Breast epithelium (tissue), 4 donors: ENCODE results near the gene FAM168A. TPM values are rescaled to one million over a fixed set of nuclear protein-coding genes. Genes with fewer than 3 reads are reported as not detected.

Source experiments
- DNase-seq, 2 donors: peaks; one replicate each; pipeline ENCODE4 v3.0.0-alpha.2; 2019; ENCODE audit warnings: low spot score in 2 of 2
- H3K27ac ChIP-seq, 2 donors: fragments of 200-600 bp; sonication (generic) in 1 of 2; one replicate each; pipeline ENCODE4 v1.5.1; 2016 to 2019; ENCODE audit warnings: mild to moderate bottlenecking in 1 of 2
- H3K27me3 ChIP-seq, 2 donors: fragments of 200-600 bp; sonication (generic) in 1 of 2; one replicate each; pipeline versions ENCODE4 v1.5.1 to v1.6.0; 2017 to 2019; ENCODE audit warnings: control low read depth in 1 of 2, mild to moderate bottlenecking in 1 of 2
- H3K36me3 ChIP-seq: fragments of 200-600 bp; one replicate; pipeline ENCODE4 v1.5.1; 2019
- H3K4me1 ChIP-seq, 2 donors: fragments of 200-600 bp; sonication (generic); one replicate each; pipeline ENCODE4 v1.5.1; 2016 to 2019; ENCODE audit warnings: control low read depth in 1 of 2
- H3K4me3 ChIP-seq, 3 donors: fragments of 200-600 bp; sonication (generic); 1 replicate in 2 of 3; 2 replicates in 1 of 3; pipeline ENCODE4 v1.5.1; 2016 to 2019; ENCODE audit warnings: mild to moderate bottlenecking in 3 of 3, moderate library complexity in 2 of 3
- H3K9me3 ChIP-seq, 2 donors: fragments of 200-600 bp; sonication (generic) in 1 of 2; one replicate each; pipeline ENCODE4 v1.5.1; 2016 to 2019; ENCODE audit warnings: control low read depth in 1 of 2
- CTCF ChIP-seq, 3 donors: fragments of 450-650 bp; IDR thresholded peaks; one replicate each; pipeline ENCODE4 v1.5.1; 2016 to 2017; ENCODE audit warnings: antibody characterized with exemption in 3 of 3, mild to moderate bottlenecking in 3 of 3, moderate library complexity in 3 of 3
- POLR2A ChIP-seq: fragments of 450-650 bp; IDR thresholded peaks from one replicate; pipeline ENCODE4 v1.6.1; 2016; ENCODE audit warnings: antibody characterized with exemption, mild to moderate bottlenecking, moderate library complexity
- POLR2AphosphoS5 ChIP-seq, 3 donors: sonication (generic); formaldehyde crosslinking; IDR thresholded peaks; one replicate each; pipeline ENCODE4 v1.6.1; 2017; ENCODE audit warnings: antibody characterized with exemption in 3 of 3
- intact Hi-C: fragments of 100-400 bp; cut with DNase I; formaldehyde crosslinking; loops from one replicate; pipeline ENCODE4 v1.15.1; 2023; ENCODE audit warnings: low total_unique reads
- total RNA-seq, 3 donors: library from RNA; depleted of rRNA; stranded (reverse); fragments of >200 nt; gene quantifications; one replicate each; pipeline ENCODE4 v1.1.0, GENCODE V29; 2016

The FAM168A gene
- total RNA-seq, 3 donors from 2014 or later: 26.5 to 41.9 (median 28.8) TPM

- H3K9me3 ChIP-seq: no peaks in the 10 kb centered on the region
- H3K4me3 ChIP-seq: no peak overlapping the region
- no peak overlapping the region for H3K27ac ChIP-seq
- H3K27me3 ChIP-seq: no peaks in the 10 kb centered on the region
- H3K36me3 ChIP-seq: no peaks in the 10 kb centered on the region
- intact Hi-C loops: no loop called here
- H3K4me1 ChIP-seq: peaks cover 0 to 3% of the 10 kb centered on the region in 2 donors
- no peak for TF ChIP-seq POLR2AphosphoS5 (IDR thresholded peaks at IDR 0.05)
- TF ChIP-seq POLR2A: no peak
- TF ChIP-seq CTCF (IDR thresholded peaks at IDR 0.05): no peak
- DNase-seq: no peak
Measured at GRCh38 chr11:73531386-73531785, 66.5 kb downstream of the FAM168A start.

DNA sequence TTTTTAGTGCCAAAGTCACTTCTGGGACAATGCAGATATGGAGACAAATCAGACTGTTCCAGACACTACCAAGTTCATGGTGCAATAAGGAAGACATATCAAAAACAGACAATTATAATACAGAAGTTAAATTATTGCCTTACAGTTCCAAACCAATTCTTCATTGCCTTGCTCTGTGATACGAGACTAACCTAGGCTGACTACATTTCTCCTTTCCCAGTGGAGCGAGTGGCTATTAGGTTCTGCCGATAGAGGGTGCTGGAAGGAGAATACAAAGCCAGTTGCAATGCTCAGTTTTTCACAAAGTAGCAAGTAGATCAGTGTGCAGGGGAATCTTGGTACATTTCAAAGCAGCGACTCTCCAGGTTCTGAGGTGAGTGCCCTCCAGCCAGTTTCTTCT, 67.8 kb downstream of the FAM168A start:
- DNase-seq: no peak
- intact Hi-C loops: no loop called here
- TF ChIP-seq POLR2A: no peak
- no peak for TF ChIP-seq CTCF (IDR thresholded peaks at IDR 0.05)
- TF ChIP-seq POLR2AphosphoS5 (IDR thresholded peaks at IDR 0.05): no peak
- Histone ChIP-seq H3K27ac (no peak overlapping the region), H3K36me3 (no peaks in the 10 kb centered on the region), H3K4me3 (no peak overlapping the region), H3K4me1 (peaks cover 0 to 3% of the 10 kb centered on the region in 2 donors), H3K27me3 (no peaks in the 10 kb centered on the region), H3K9me3 (no peaks in the 10 kb centered on the region)

DNA sequence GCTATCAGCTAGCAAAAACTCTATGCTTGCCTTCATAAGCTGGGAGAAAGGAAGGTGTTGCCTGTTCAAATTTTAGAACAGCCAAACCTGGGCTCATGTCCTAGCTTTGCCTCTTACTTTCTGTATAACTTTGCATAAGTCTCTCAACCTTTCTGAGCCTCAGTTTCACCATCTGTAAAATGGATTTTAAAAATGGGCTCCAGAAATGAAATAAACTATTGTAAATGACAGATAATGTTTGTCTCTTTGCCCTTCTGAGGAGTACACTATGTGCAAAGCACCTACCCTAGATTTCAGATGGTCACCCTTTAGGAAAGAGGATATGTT, 68.7 kb downstream of the FAM168A start:
- Histone ChIP-seq H3K27ac (peak overlapping the region in 1 of 2 donors; percentile 82), H3K27me3 (no peaks in the 10 kb centered on the region), H3K4me3 (peak overlapping the region in 1 of 3 donors; percentile 59), H3K9me3 (no peaks in the 10 kb centered on the region), H3K4me1 (peaks cover 0 to 3% of the 10 kb centered on the region in 2 donors), H3K36me3 (no peaks in the 10 kb centered on the region)
- no peak for DNase-seq
- intact Hi-C loops: no loop called here
- TF ChIP-seq POLR2A (no peak), POLR2AphosphoS5 (IDR thresholded peaks at IDR 0.05) (no peak), CTCF (IDR thresholded peaks at IDR 0.05) (no peak)

DNA sequence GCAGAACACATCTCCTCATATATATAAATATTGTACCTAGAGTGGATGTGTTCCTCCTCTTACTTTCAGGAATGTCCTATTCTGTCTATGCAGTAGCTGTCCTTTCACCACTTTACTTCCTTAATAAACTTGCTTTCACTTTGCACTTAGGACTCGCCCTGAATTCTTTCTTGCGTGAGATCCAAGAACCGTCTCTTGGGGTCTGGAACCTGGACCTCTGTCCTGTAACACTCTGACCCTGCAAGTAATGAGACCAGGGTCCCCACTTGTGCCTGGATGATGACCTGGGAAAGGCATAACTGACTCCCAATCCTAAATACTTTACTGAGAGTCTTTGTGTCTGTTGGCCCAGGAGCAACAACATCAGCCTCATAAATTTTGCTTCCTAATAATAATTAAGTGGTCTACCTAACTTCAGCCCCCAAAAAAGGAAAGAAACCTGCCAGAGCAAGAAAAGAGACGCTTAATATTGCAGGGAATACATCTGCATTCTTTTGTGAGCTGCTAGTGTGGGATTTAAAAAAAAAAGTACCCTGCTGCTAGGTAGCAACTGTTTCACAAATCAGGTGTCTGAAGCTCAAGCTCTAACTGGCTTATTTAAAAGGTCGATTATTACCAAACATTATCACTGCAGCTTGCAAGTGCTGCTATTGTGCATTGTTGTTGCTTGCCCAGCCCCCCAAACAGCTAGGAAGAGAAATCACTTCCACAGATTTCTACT, 69.3 kb downstream of the FAM168A start:
- Histone ChIP-seq H3K36me3 (no peaks in the 10 kb centered on the region), H3K4me1 (peaks cover 0 to 3% of the 10 kb centered on the region in 2 donors), H3K4me3 (peak overlapping the region; percentile 33 to 59 (median 39)), H3K27me3 (no peaks in the 10 kb centered on the region), H3K27ac (peak overlapping the region; percentile 62 to 82), H3K9me3 (no peaks in the 10 kb centered on the region)
- TF ChIP-seq CTCF (IDR thresholded peaks at IDR 0.05): no peak
- no peak for TF ChIP-seq POLR2A
- TF ChIP-seq POLR2AphosphoS5 (IDR thresholded peaks at IDR 0.05): no peak
- no peak for DNase-seq
- intact Hi-C loops: no loop called here

DNA sequence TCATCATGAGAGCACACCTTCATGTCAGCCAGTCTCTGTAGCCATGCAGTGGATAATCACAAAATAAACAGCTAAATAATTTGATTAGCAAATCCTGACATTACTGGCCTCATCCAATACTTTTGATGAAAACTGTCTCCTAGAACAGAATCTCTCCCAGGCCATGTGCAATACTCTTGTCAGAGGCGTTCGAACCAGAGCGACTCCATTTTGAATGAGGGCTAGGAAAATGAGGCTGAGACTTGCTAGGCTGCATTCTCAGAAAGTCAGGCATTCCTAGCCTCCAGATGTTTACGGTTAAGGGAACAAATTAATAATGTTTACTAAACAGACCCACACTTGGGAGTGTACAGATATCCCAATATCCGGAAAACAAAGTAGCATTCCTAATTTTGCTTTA, 69.9 kb downstream of the FAM168A start:
- peak overlapping the region; percentile 62 to 82 for H3K27ac ChIP-seq
- peaks cover 0 to 3% of the 10 kb centered on the region in 2 donors for H3K4me1 ChIP-seq

More for the DNA sequence above, 69.9 kb downstream of the FAM168A start:
- Histone ChIP-seq H3K27me3 (no peaks in the 10 kb centered on the region), H3K9me3 (no peaks in the 10 kb centered on the region), H3K4me3 (peak overlapping the region in 2 of 3 donors; percentile 39 to 59), H3K36me3 (no peaks in the 10 kb centered on the region)
- intact Hi-C loops: no loop called here
- TF ChIP-seq CTCF (IDR thresholded peaks at IDR 0.05): no peak
- no peak for TF ChIP-seq POLR2A
- TF ChIP-seq POLR2AphosphoS5 (IDR thresholded peaks at IDR 0.05): no peak
- no peak for DNase-seq
